ENCODE measurements around the gene CD300LD. TPM values are rescaled to one million over a fixed set of nuclear protein-coding genes. Genes with fewer than 3 reads are reported as not detected.

CD300LD gene
- polyA plus RNA-seq, 3 donors = 0.33 to 0.50 (median 0.41) TPM

GRCh38 chr17:74545843-74546230, 46.2 kb downstream of the CD300LD start, which contains the start of gene CD300C:
TSS of gene CD300C (minus strand) at chr17:74546115. CDS start at chr17:74545782, 333 bp downstream.
- Histone ChIP-seq H3K27ac (ENCODE audit: low read depth in 1 of 2, low read length in 2 of 2) (peak within 1 kb of the TSS; percentile 93 to 98), H3K4me2 (replicated peaks; ENCODE audit: extremely low read depth, low read length, poor library complexity, severe bottlenecking) (peak within 1 kb of the TSS; percentile 94), H3K27me3 (ENCODE audit: control insufficient read depth in 2 of 2, insufficient read depth in 2 of 2, low read length in 2 of 2) (no peaks in the 10 kb centered on the region), H3K36me3 (replicated peaks in 1 of 2; ENCODE audit: control insufficient read depth in 1 of 2, insufficient read depth in 2 of 2, low read length in 2 of 2) (peaks cover 33 to 37% of the 10 kb centered on the region in 2 donors), H4K20me1 (ENCODE audit: insufficient read depth, low read length) (peaks cover 44% of the 10 kb centered on the region), H3K79me2 (ENCODE audit: insufficient read depth, low read length) (peaks cover 39% of the 10 kb centered on the region), H3K4me1 (ENCODE audit: control insufficient read depth in 1 of 2, insufficient read depth in 2 of 2, low read length in 2 of 2) (peaks cover 55 to 66% of the 10 kb centered on the region in 2 donors), H2AFZ (ENCODE audit: insufficient read depth, low read depth, low read length, poor library complexity, severe bottlenecking) (peak within 1 kb of the TSS; percentile 50), H3K4me3 (replicated peaks in 1 of 3; ENCODE audit: low read depth in 2 of 3, low read length in 3 of 3) (peak within 1 kb of the TSS; percentile 66 to 89 (median 68)), H3K9me3 (replicated peaks in 1 of 2; ENCODE audit: control insufficient read depth in 1 of 2, insufficient read depth in 1 of 2, low read length in 2 of 2) (no peaks in the 10 kb centered on the region), H3K9ac (ENCODE audit: insufficient read depth, low read length, poor library complexity, severe bottlenecking) (peak within 1 kb of the TSS; percentile 96)
- intact Hi-C loops (cut with micrococcal nuclease) = no loop called here
- peak within 1 kb of the TSS; percentile 90 to 98 (median 95) for H3K27ac Mint-ChIP-seq
- H3K27me3 Mint-ChIP-seq (ENCODE audit: low read depth in 3 of 3) = peaks cover 0 to 3% (median 0%) of the 10 kb centered on the region in 3 donors
- peak; percentile 93 to 97 (median 95) for DNase-seq
- peak within 1 kb of the TSS; percentile 80 to 98 for H3K4me3 Mint-ChIP-seq
- TF ChIP-seq CTCF (IDR thresholded peaks at IDR 0.05) = no peak
- peaks cover 0 to 2% (median 0%) of the 10 kb centered on the region in 7 donors for H3K9me3 Mint-ChIP-seq
- peaks cover 59% of the 10 kb centered on the region for H3K4me1 Mint-ChIP-seq
- 0% methylated on average over 5 of the region's 5 CpGs for WGBS (ENCODE audit: insufficient coverage)
- peaks cover 48 to 49% of the 10 kb centered on the region in 2 donors for H3K36me3 Mint-ChIP-seq

- DNase-seq = peak in 2 of 3 donors; percentile 62 to 69
- Histone ChIP-seq H3K27ac (ENCODE audit: low read depth in 1 of 2, low read length in 2 of 2) (peak overlapping the region; percentile 93 to 98), H3K4me2 (replicated peaks; ENCODE audit: extremely low read depth, low read length, poor library complexity, severe bottlenecking) (peak overlapping the region; percentile 94), H3K4me1 (ENCODE audit: control insufficient read depth in 1 of 2, insufficient read depth in 2 of 2, low read length in 2 of 2) (peaks cover 54 to 64% of the 10 kb centered on the region in 2 donors), H3K9me3 (replicated peaks in 1 of 2; ENCODE audit: control insufficient read depth in 1 of 2, insufficient read depth in 1 of 2, low read length in 2 of 2) (no peaks in the 10 kb centered on the region), H2AFZ (ENCODE audit: insufficient read depth, low read depth, low read length, poor library complexity, severe bottlenecking) (peak overlapping the region; percentile 50), H4K20me1 (ENCODE audit: insufficient read depth, low read length) (peaks cover 50% of the 10 kb centered on the region), H3K27me3 (ENCODE audit: control insufficient read depth in 2 of 2, insufficient read depth in 2 of 2, low read length in 2 of 2) (no peaks in the 10 kb centered on the region), H3K9ac (ENCODE audit: insufficient read depth, low read length, poor library complexity, severe bottlenecking) (peak overlapping the region; percentile 96), H3K4me3 (replicated peaks in 1 of 3; ENCODE audit: low read depth in 2 of 3, low read length in 3 of 3) (peak overlapping the region; percentile 66 to 89 (median 68)), H3K36me3 (replicated peaks in 1 of 2; ENCODE audit: control insufficient read depth in 1 of 2, insufficient read depth in 2 of 2, low read length in 2 of 2) (peaks cover 39 to 43% of the 10 kb centered on the region in 2 donors), H3K79me2 (ENCODE audit: insufficient read depth, low read length) (peaks cover 39% of the 10 kb centered on the region)
- Mint-ChIP-seq H3K36me3 (peaks cover 55% of the 10 kb centered on the region in 2 donors), H3K9me3 (peaks cover 0 to 2% (median 0%) of the 10 kb centered on the region in 7 donors), H3K27ac (peak overlapping the region; percentile 90 to 98 (median 95)), H3K4me3 (peak overlapping the region; percentile 80 to 98), H3K4me1 (peaks cover 57% of the 10 kb centered on the region), H3K27me3 (ENCODE audit: low read depth in 3 of 3) (peaks cover 0 to 3% (median 0%) of the 10 kb centered on the region in 3 donors)
- no peak for TF ChIP-seq CTCF (IDR thresholded peaks at IDR 0.05)
- 60% methylated on average over 12 of the region's 16 CpGs for WGBS (ENCODE audit: insufficient coverage)
- intact Hi-C loops (cut with micrococcal nuclease) = no loop called here
Observed at GRCh38 chr17:74544991-74545842, 46.9 kb downstream of the CD300LD start.
